T-helper 1 cell treated with Interleukin-12 subunit alpha and Interleukin-12 subunit beta and Interleukin-4 antibody, amounts not matched to agents 30 μg/mL and 1 μg/mL, for 36 hours (primary cell): ENCODE measurements around the gene GUK1.

Experiments used
- H3K27ac Mint-ChIP-seq: one replicate; pipeline ENCODE4 v1.8.0; 2021; ENCODE audit warnings: mild to moderate bottlenecking, mixed read lengths
- H3K27me3 Mint-ChIP-seq: one replicate; pipeline ENCODE4 v1.8.0; 2021; ENCODE audit warnings: low read depth, mixed read lengths
- H3K36me3 Mint-ChIP-seq: one replicate; pipeline ENCODE4 v1.8.0; 2021; ENCODE audit warnings: low read depth, mixed read lengths
- H3K4me1 Mint-ChIP-seq: one replicate; pipeline ENCODE4 v1.8.0; 2021; ENCODE audit warnings: low read depth, mixed read lengths
- H3K4me3 Mint-ChIP-seq: one replicate; pipeline ENCODE4 v1.8.0; 2021; ENCODE audit warnings: mild to moderate bottlenecking, moderate library complexity, mixed read lengths
- H3K9me3 Mint-ChIP-seq: one replicate; pipeline ENCODE4 v1.8.0; 2021; ENCODE audit warnings: mixed read lengths

Gene GUK1

GRCh38 chr1:228136901-228137300, 3.2 kb upstream of the GUK1 start:
- Mint-ChIP-seq H3K27ac (no peak overlapping the region), H3K27me3 (peaks cover 32% of the 10 kb centered on the region), H3K36me3 (peaks cover 2% of the 10 kb centered on the region), H3K4me3 (no peak overlapping the region), H3K4me1 (peaks cover 11% of the 10 kb centered on the region), H3K9me3 (no peaks in the 10 kb centered on the region)

GRCh38 chr1:228139406-228139930, 611 bp upstream of the GUK1 start:
- H3K27ac Mint-ChIP-seq, result peak overlapping the region; percentile 99
- peaks cover 26% of the 10 kb centered on the region for H3K4me1 Mint-ChIP-seq
- no peaks in the 10 kb centered on the region for H3K9me3 Mint-ChIP-seq
- H3K27me3 Mint-ChIP-seq, result peaks cover 27% of the 10 kb centered on the region
- H3K36me3 Mint-ChIP-seq, result peaks cover 2% of the 10 kb centered on the region
- H3K4me3 Mint-ChIP-seq, result peak overlapping the region; percentile 99

DNA sequence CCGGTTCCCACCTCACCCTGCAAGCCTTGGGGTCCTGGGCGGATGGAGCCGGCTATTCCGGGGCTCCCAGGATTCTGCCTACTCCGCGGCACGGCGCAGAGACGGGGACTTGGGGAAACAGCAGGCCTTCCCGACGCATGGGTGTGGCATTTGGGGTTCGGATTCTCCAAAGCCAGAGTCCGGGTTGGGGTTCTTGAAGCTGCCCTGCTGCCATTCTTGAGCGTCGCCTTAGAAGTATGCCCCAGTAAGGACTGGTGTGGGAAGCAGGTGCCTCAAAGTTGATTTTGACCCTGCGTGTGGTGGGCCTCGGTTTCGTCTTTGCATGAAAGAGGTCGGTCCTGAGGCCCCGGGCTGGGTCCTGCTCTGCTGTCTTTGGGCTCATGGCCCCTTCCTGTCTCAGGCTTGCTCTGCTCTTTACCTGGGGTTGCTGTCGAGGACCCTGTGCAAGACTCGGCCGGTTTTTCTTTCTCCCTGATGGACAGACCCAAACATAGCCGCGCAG, 696 bp downstream of the GUK1 start:
- H3K4me3 Mint-ChIP-seq, result peak overlapping the region; percentile 99
- H3K36me3 Mint-ChIP-seq, result peaks cover 2% of the 10 kb centered on the region
- peaks cover 26% of the 10 kb centered on the region for H3K4me1 Mint-ChIP-seq
- peak overlapping the region; percentile 98 for H3K27ac Mint-ChIP-seq
- H3K9me3 Mint-ChIP-seq, result no peaks in the 10 kb centered on the region
- peaks cover 18% of the 10 kb centered on the region for H3K27me3 Mint-ChIP-seq

- peak overlapping the region; percentile 98 for H3K27ac Mint-ChIP-seq
- peaks cover 11% of the 10 kb centered on the region for H3K27me3 Mint-ChIP-seq
- peak overlapping the region; percentile 99 for H3K4me3 Mint-ChIP-seq
- H3K9me3 Mint-ChIP-seq, result no peaks in the 10 kb centered on the region
- peaks cover 26% of the 10 kb centered on the region for H3K4me1 Mint-ChIP-seq
- H3K36me3 Mint-ChIP-seq, result peaks cover 2% of the 10 kb centered on the region
These were observed 1.4 kb downstream of the GUK1 start for GRCh38 chr1:228141226-228142044.

DNA sequence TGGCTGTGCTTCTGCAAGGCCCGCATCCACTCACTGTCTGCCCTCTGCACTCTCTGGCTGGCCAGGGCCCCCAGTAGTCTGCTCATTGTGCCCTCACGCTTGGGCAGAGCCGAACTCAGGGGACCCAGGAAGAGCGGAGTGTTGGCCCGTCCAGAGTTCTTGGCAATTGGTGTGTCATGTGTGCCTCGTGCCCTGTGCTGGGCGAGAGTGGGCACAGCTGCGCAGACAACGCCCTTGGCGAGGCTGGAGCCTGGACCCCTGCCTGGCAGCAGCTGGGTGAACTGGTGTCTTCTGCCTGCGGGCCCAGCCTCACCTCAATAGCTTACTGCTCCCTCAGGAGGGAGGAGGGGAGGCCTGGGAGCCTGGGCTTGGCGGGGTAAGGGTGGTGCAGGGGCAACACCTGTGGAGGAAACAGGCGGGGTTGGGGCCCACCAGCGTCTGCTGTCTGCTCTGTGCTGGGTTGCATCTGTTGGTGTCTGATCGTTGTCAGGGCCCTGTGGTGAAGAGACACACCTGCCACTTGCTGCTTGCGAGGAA, 2.1 kb downstream of the GUK1 start:
- H3K9me3 Mint-ChIP-seq, result no peaks in the 10 kb centered on the region
- H3K27me3 Mint-ChIP-seq, result peaks cover 4% of the 10 kb centered on the region
- H3K36me3 Mint-ChIP-seq, result peaks cover 2% of the 10 kb centered on the region
- H3K4me1 Mint-ChIP-seq, result peaks cover 20% of the 10 kb centered on the region
- peak overlapping the region; percentile 49 for H3K27ac Mint-ChIP-seq
- H3K4me3 Mint-ChIP-seq, result peak overlapping the region; percentile 99

- Mint-ChIP-seq H3K27ac (peak overlapping the region; percentile 36), H3K36me3 (peaks cover 2% of the 10 kb centered on the region)
These were observed 2.6 kb downstream of the GUK1 start for GRCh38 chr1:228142701-228143136.

GRCh38 chr1:228143480-228144192, 3.6 kb downstream of the GUK1 start:
- Mint-ChIP-seq H3K4me3 (peak overlapping the region; percentile 99), H3K36me3 (peaks cover 2% of the 10 kb centered on the region), H3K9me3 (no peaks in the 10 kb centered on the region), H3K27me3 (no peaks in the 10 kb centered on the region), H3K4me1 (peaks cover 19% of the 10 kb centered on the region), H3K27ac (peak overlapping the region; percentile 57)

More at GRCh38 chr1:228142701-228143136, 2.6 kb downstream of the GUK1 start:
- peak overlapping the region; percentile 99 for H3K4me3 Mint-ChIP-seq
- peaks cover 19% of the 10 kb centered on the region for H3K4me1 Mint-ChIP-seq
- H3K9me3 Mint-ChIP-seq, result no peaks in the 10 kb centered on the region
- no peaks in the 10 kb centered on the region for H3K27me3 Mint-ChIP-seq

DNA sequence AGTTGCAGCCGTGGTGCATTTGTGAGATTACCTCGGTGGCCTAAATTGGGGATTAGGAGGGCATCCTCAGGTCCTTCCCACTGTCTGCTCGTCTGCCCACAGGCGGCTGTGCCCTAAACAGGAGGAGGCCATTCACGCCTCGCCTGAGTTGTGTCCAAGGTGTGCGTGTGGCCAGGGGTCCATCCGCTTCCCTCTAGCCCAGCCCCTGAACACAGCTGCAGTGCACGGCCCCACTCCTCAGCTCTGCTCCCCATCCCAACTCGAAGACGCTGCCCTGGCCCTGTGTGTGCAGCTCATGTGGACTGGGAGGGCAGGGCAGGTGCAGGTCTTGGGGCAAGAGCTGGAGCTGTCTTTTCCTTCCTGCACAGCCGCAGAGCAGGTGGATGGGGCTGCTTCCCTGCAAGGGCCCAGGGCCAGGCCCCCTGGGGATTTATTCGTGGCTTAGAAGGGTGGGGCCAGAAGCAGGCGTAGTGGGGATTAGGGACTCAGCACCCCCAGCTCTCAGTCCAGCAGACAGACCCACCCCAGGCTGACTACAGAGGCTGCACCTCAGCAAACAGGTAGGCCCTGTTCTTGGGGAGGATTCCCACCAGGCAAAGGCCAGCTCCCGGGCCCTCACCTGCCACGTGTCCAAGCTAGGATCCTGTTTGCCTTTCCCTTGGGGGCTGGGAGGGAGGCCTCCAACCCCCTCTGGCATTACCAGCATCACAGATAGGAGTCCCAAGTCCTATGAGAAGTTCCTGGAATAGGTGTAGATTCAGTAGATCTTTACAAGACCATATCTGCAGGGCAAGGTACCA, 4.3 kb downstream of the GUK1 start:
- Mint-ChIP-seq H3K4me3 (peak overlapping the region; percentile 17), H3K27me3 (no peaks in the 10 kb centered on the region), H3K9me3 (no peaks in the 10 kb centered on the region), H3K36me3 (peaks cover 2% of the 10 kb centered on the region), H3K27ac (no peak overlapping the region), H3K4me1 (peaks cover 19% of the 10 kb centered on the region)

DNA sequence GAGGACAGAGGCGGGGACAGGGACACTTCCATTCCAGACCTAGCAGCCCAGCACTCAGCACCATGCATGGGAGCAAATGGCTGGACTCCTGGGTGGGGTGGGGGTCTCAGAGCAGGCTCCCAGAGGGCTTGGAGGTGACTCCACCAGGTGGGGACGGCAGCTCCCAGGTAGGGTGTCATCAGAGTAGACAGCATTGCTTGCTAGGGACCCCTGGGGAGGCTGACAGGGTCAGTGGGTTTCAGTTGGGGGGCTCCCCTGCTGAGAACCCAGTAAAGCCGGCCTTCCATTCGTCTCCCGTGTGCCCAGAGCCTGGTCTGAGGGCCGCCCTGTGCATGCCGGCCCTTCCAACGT, 4.9 kb downstream of the GUK1 start:
- H3K27ac Mint-ChIP-seq, result no peak overlapping the region
- no peaks in the 10 kb centered on the region for H3K27me3 Mint-ChIP-seq
- H3K4me1 Mint-ChIP-seq, result peaks cover 17% of the 10 kb centered on the region
- no peaks in the 10 kb centered on the region for H3K9me3 Mint-ChIP-seq
- no peak overlapping the region for H3K4me3 Mint-ChIP-seq
- H3K36me3 Mint-ChIP-seq, result peaks cover 2% of the 10 kb centered on the region

GRCh38 chr1:228145463-228146416, 5.7 kb downstream of the GUK1 start:
- no peak overlapping the region for H3K4me3 Mint-ChIP-seq
- no peaks in the 10 kb centered on the region for H3K9me3 Mint-ChIP-seq
- peaks cover 17% of the 10 kb centered on the region for H3K4me1 Mint-ChIP-seq
- H3K27me3 Mint-ChIP-seq, result no peaks in the 10 kb centered on the region
- H3K27ac Mint-ChIP-seq, result no peak overlapping the region
- peaks cover 2% of the 10 kb centered on the region for H3K36me3 Mint-ChIP-seq

GRCh38 chr1:228146417-228147150, 6.5 kb downstream of the GUK1 start:
- peaks cover 17% of the 10 kb centered on the region for H3K4me1 Mint-ChIP-seq
- no peaks in the 10 kb centered on the region for H3K36me3 Mint-ChIP-seq
- H3K27ac Mint-ChIP-seq, result no peak overlapping the region
- no peak overlapping the region for H3K4me3 Mint-ChIP-seq
- no peaks in the 10 kb centered on the region for H3K9me3 Mint-ChIP-seq
- H3K27me3 Mint-ChIP-seq, result no peaks in the 10 kb centered on the region

GRCh38 chr1:228147151-228147693, 7.1 kb downstream of the GUK1 start:
- H3K36me3 Mint-ChIP-seq, result no peaks in the 10 kb centered on the region
- H3K27me3 Mint-ChIP-seq, result no peaks in the 10 kb centered on the region
- no peak overlapping the region for H3K27ac Mint-ChIP-seq
- H3K4me1 Mint-ChIP-seq, result peaks cover 11% of the 10 kb centered on the region
- no peak overlapping the region for H3K4me3 Mint-ChIP-seq
- H3K9me3 Mint-ChIP-seq, result no peaks in the 10 kb centered on the region
